T-helper 1 cell treated with Interleukin-12 subunit alpha and Interleukin-12 subunit beta and Interleukin-4 antibody, amounts not matched to agents 30 ng/mL and 1 ng/mL, for 36 hours (primary cell): ENCODE measurements around the gene SPATA13. TPM values are rescaled to one million over a fixed set of nuclear protein-coding genes. Genes with fewer than 3 reads are reported as not detected.
"Not testable (repeated sequence)": the region's sequence is repeated elsewhere in the genome, so short reads cannot be mapped to it uniquely, and the experiment has no call there.

ENCODE experiments used
- intact Hi-C: fragments of 100-400 bp; cut with micrococcal nuclease; formaldehyde crosslinking; loops from one replicate; pipeline ENCODE4 v1.15.1; 2024
- total RNA-seq: library from RNA; stranded (reverse); gene quantifications from 2 replicates; pipeline ENCODE4 v1.2.3, GENCODE V29; 2022

The SPATA13 gene
- total RNA-seq, 1 donor from 2014 or later, result 64.6 TPM

DNA sequence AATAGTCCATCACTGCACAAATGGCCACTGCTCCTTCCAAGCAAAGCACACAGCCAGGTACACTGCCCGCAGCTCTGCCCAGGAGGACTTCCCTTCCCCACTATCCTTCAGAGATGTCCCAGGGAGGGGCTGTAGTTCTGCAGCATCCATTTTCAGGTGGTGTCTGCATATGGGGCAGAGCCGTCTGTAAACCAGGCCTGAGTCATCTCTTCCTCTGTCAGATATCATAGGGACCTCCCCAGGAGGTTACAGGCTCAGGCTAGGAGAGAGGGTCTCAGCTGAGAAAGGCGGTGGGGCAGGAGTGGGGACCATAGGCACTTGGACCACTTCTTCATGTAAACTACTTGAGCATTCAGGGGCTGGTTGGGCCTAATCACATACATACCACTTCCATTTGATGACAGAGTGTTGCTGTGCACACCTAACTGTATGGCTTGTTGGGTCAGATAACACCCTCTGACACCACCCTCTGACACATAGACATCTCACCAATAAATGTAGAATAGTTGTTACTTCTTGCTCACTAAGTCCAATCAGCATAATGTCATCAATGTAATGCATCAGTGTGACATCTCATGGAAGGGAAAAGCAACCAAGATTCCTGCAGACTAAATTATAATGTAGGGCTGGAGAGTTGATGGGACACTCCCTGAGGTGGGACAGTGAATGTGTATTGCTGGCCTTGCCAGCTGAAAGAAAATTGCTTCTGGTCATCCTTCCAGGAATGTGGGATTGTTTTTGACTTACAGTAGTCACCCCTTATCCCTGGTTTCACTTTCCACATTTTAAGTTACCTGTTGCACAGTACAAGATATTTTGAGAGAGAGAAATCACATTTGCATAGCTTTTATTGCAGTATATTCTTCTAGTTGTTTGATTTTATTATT lies 189.5 kb downstream of the SPATA13 start:
- intact Hi-C loops, result not testable (repeated sequence)

DNA sequence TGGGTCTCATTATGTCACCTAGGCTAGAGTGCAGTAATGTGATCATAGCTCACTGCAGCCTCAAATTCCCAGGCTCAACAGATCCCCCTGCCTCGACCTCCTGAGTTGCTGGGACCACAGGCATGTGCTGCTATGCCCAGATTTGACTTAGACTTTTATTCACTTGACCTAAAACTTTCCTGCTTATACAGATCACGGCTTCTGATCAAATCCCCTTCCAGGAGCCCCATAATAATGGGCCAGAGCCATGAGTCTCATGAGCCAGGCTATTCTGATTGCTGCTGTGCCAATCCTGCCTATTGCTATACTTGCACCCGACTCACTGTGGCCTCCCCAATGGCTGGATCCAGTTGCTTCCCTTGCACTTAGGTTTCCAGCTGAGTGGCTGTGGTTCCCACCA lies 190.9 kb downstream of the SPATA13 start:
- intact Hi-C loops, result no loop called here

DNA sequence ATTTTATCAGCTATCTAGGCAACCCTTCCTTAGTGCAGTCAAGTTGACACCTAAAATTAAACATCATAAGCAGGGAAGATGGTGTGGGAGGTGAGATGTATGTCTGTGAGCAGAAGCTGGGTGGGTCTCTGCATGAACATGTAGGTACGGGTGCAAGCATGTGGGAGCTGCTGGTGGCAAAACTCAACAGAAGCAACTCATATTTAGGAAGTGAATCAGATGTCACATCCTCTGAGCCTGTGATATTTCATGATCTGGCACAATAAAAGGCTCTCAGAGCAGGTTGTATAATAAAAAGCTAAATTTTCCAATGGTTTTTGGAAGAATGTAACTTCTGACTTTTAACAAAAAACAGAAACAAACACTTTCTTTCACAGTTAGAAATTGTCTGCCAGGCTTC lies 193.2 kb downstream of the SPATA13 start:
- intact Hi-C loops, result no loop called here

DNA sequence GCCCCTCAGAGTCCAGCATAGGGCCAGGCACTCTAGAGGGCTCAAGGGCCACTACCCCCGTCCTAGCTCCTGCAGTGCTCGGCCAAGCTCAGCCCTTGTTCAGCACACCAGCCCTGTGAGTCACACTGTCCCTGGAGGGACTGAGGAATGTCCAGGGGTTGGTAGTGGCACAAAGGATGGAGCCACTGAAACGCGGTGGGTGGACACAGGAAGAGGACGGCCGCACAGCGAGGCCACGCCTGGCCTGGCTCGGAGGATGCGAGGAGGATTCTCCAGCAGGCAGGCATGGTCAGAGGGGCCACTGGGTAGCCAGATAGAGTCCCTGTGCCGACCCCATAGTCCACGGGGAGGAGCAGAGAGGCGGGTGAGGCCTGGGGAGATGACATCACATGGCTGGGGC lies 194.6 kb downstream of the SPATA13 start:
- intact Hi-C loops, result no loop called here

DNA sequence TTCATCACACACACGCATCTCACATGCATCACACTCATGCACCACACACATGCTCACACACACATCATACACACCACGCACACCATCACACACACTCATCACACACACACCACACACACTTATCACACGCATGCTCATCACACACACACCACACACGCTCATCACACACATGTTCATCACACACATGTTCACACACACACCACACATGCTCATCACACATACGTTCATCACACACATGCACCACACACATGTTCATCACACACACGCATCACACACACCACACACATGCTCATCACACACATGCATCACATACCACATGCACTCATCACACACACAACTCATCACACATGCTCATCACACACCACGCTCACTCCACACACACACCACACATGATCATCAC lies 195.8 kb downstream of the SPATA13 start:
- intact Hi-C loops, result no loop called here

Other genes starting within 250 kb of the SPATA13 start
- not detected in 2 replicates for gene C1QTNF9, start 148.9 kb downstream of the SPATA13 start, total RNA-seq